Stimulated activated CD4-positive, alpha-beta T cell treated with anti-CD3 and anti-CD28 coated beads, Interleukin-4, amount 100 ng/mL, for 1 hour (primary cell): ENCODE measurements around the gene ZNF506.
A peak's percentile ranks its signal among the peaks of the same experiment; 100 is the strongest.
"Not testable (repeated sequence)": the region's sequence is repeated elsewhere in the genome, so short reads cannot be mapped to it uniquely, and the experiment has no call there.

Experiments used
- DNase-seq: peaks from one replicate; pipeline ENCODE4 v3.0.0-alpha.2; 2020

Gene ZNF506

GRCh38 chr19:19821366-19821951 is at the start of gene ZNF506:
Gene ZNF506, minus strand, starts transcription at chr19:19821750. Its CDS starts 147 bp downstream, at chr19:19821603.
- DNase-seq: peak; percentile 97

GRCh38 chr19:19870086-19870485 is 48.5 kb upstream of the ZNF506 start:
- not testable (repeated sequence) for DNase-seq

GRCh38 chr19:19866611-19867248 is 45.2 kb upstream of the ZNF506 start:
- DNase-seq: peak; percentile 36

GRCh38 chr19:19865750-19866610 is 44.4 kb upstream of the ZNF506 start, which contains the start of gene ZNF253:
Gene ZNF253, plus strand, starts transcription at chr19:19865882. Its CDS starts 115 bp downstream, at chr19:19865997.
- DNase-seq: peak; percentile 95

- DNase-seq: peak; percentile 44
Observed at GRCh38 chr19:19860756-19861390, 39.3 kb upstream of the ZNF506 start.

- DNase-seq: no peak
Observed at GRCh38 chr19:19858751-19859150, 37.2 kb upstream of the ZNF506 start.

GRCh38 chr19:19851740-19852139 is 30.2 kb upstream of the ZNF506 start:
- not testable (repeated sequence) for DNase-seq

GRCh38 chr19:19849056-19849455 is 27.5 kb upstream of the ZNF506 start:
- DNase-seq: no peak

GRCh38 chr19:19847781-19848180 is 26.2 kb upstream of the ZNF506 start:
- no peak for DNase-seq

GRCh38 chr19:19835560-19836038 is 14.0 kb upstream of the ZNF506 start:
- DNase-seq: no peak

GRCh38 chr19:19826875-19827274 is 5.3 kb upstream of the ZNF506 start:
- no peak for DNase-seq

- DNase-seq: no peak
Observed at GRCh38 chr19:19823916-19824315, 2.4 kb upstream of the ZNF506 start.

- DNase-seq: not testable (repeated sequence)
Observed at GRCh38 chr19:19821976-19822375, 426 bp upstream of the ZNF506 start.

- no peak for DNase-seq
Observed at GRCh38 chr19:19820774-19821320, 703 bp downstream of the ZNF506 start.

- peak; percentile 38 for DNase-seq
Observed at GRCh38 chr19:19817357-19817756, 4.2 kb downstream of the ZNF506 start.

GRCh38 chr19:19816679-19817078 is 4.9 kb downstream of the ZNF506 start:
- DNase-seq: no peak

- not testable (repeated sequence) for DNase-seq
Observed at GRCh38 chr19:19811999-19812398, 9.6 kb downstream of the ZNF506 start.

- DNase-seq: no peak
Observed at GRCh38 chr19:19805480-19805879, 16.1 kb downstream of the ZNF506 start.

- DNase-seq: no peak
Observed at GRCh38 chr19:19788015-19788414, 33.5 kb downstream of the ZNF506 start.

- not testable (repeated sequence) for DNase-seq
Observed at GRCh38 chr19:19785476-19785875, 36.1 kb downstream of the ZNF506 start.

GRCh38 chr19:19782783-19783182 is 38.8 kb downstream of the ZNF506 start:
- DNase-seq: peak; percentile 28

GRCh38 chr19:19781791-19782190 is 39.8 kb downstream of the ZNF506 start:
- DNase-seq: not testable (repeated sequence)

- DNase-seq: no peak
Observed at GRCh38 chr19:19778666-19779065, 42.9 kb downstream of the ZNF506 start.
